ENCODE data around the gene DHX40. TPM values are rescaled to one million over a fixed set of nuclear protein-coding genes. Genes with fewer than 3 reads are reported as not detected.
A peak's percentile ranks its signal among the peaks of the same experiment; 100 is the strongest.
"Not testable (repeated sequence)": the region's sequence is repeated elsewhere in the genome, so short reads cannot be mapped to it uniquely, and the experiment has no call there.

The DHX40 gene
- polyA plus RNA-seq, 2 of the 4 experiments (the other 2 are of a cell fraction): 55.8 to 109 TPM

GRCh38 chr17:59524930-59525329 is 40.5 kb upstream of the DHX40 start:
- H3K27ac ChIP-seq; H3K4me3 ChIP-seq; FAIRE-seq; H3K9me3 ChIP-seq; H3K4me1 ChIP-seq; ATAC-seq; H3K4me2 ChIP-seq; POLR2A ChIA-PET; DNase-seq (ENCODE audit: low read depth in 1 of 2, low spot score in 1 of 2): not testable (repeated sequence)
- TF ChIP-seq CEBPB (IDR thresholded peaks at IDR 0.05): 0 out of 4 replicates have a peak, but pooled peaks of 1 of the 2 experiments have one; percentile 43
- WGBS (ENCODE audit: missing lambda C conversion rate): 58% methylated on average over 3 of the region's 3 CpGs
- CTCF ChIA-PET: interaction anchor here (0.9 kb wide), 1 partner anchor 13 kb away, joined by 4 read pairs; no protein-coding TSS in a partner anchor

- 58% methylated on average over 2 of the region's 2 CpGs for WGBS (ENCODE audit: missing lambda C conversion rate)
- Histone ChIP-seq H3K27ac (no peak overlapping the region), H3K4me2 (no peak overlapping the region), H3K4me1 (peaks cover 5% of the 10 kb centered on the region), H3K4me3 (no peak overlapping the region), H3K9me3 (no peaks in the 10 kb centered on the region)
- FAIRE-seq (no peak), DNase-seq (ENCODE audit: low read depth in 1 of 2, low spot score in 1 of 2) (no peak), ATAC-seq (no peak)
- CTCF ChIA-PET: interaction anchor here (0.9 kb wide), 1 partner anchor 12 kb away, joined by 4 read pairs; no protein-coding TSS in a partner anchor
- POLR2A ChIA-PET: no interaction called here
- TF ChIP-seq CTCF (IDR thresholded peaks at IDR 0.05): no peak
- TF ChIP-seq ZC3H11A (IDR thresholded peaks at IDR 0.05): no peak
These were observed 39.7 kb upstream of the DHX40 start for GRCh38 chr17:59525668-59526067.

GRCh38 chr17:59526451-59526850 is 39.0 kb upstream of the DHX40 start:
- Histone ChIP-seq H3K27ac (no peak overlapping the region), H3K4me3 (no peak overlapping the region), H3K4me2 (no peak overlapping the region), H3K9me3 (no peaks in the 10 kb centered on the region), H3K4me1 (no peaks in the 10 kb centered on the region; the same call in 2 of the 3 replicates)
- no peak for TF ChIP-seq JUN (IDR thresholded peaks at IDR 0.05)
- TF ChIP-seq POLR2AphosphoS2 (conservative IDR thresholded peaks at IDR 0.05; ENCODE audit: low read length): no peak
- TF ChIP-seq RFX5 (IDR thresholded peaks at IDR 0.05): no peak
- no peak for TF ChIP-seq CHD2 (IDR thresholded peaks at IDR 0.05; ENCODE audit: low read length, partially characterized antibody)
- TF ChIP-seq ZC3H11A (IDR thresholded peaks at IDR 0.05): no peak
- no peak for TF ChIP-seq PHF8 (IDR thresholded peaks at IDR 0.05; ENCODE audit: borderline replicate concordance, low read depth)
- no peak for TF ChIP-seq HOXB5 (CRISPR knock-in tag; IDR thresholded peaks at IDR 0.05)
- no peak for TF ChIP-seq KDM5A (IDR thresholded peaks at IDR 0.05)
- no peak for TF ChIP-seq REST (IDR thresholded peaks at IDR 0.05)
- no peak for TF ChIP-seq GATA3 (IDR thresholded peaks at IDR 0.05; ENCODE audit: borderline replicate concordance)
- no peak for TF ChIP-seq E2F6 (IDR thresholded peaks at IDR 0.05; ENCODE audit: borderline replicate concordance, low read depth)
- TF ChIP-seq BCL3 (IDR thresholded peaks at IDR 0.05): no peak
- no peak for TF ChIP-seq CBX8 (IDR thresholded peaks at IDR 0.05)
- no peak for TF ChIP-seq HOXA7 (CRISPR knock-in tag; IDR thresholded peaks at IDR 0.05)
- no peak for TF ChIP-seq HMGXB4 (CRISPR knock-in tag; IDR thresholded peaks at IDR 0.05; ENCODE audit: borderline replicate concordance)
- no peak for TF ChIP-seq KDM1A (IDR thresholded peaks at IDR 0.05; ENCODE audit: low read depth)
- ChIA-PET POLR2A (no interaction called here), CTCF (interaction anchor here (2.0 kb wide), 1 partner anchor 7 kb away, joined by 6 read pairs; no protein-coding TSS in a partner anchor)
- ATAC-seq (no peak; a peak in 1 of 6 replicates), FAIRE-seq (no peak), DNase-seq (ENCODE audit: low read depth in 1 of 2, low spot score in 1 of 2) (no peak)
- 21% methylated on average over 2 of the region's 2 CpGs for WGBS (ENCODE audit: missing lambda C conversion rate)

Measured in A549 (cell line).